Chondrocyte (in vitro differentiated cells): Measurements from ENCODE around the gene TYW1. TPM values are rescaled to one million over a fixed set of nuclear protein-coding genes. Genes with fewer than 3 reads are reported as not detected.
"Not testable (repeated sequence)": the region's sequence is repeated elsewhere in the genome, so short reads cannot be mapped to it uniquely, and the experiment has no call there.

ENCODE experiments used
- DNase-seq: peaks from one replicate; pipeline ENCODE4 v3.0.0; 2021; ENCODE audit warnings: mixed read lengths, low spot score
- H3K27ac Mint-ChIP-seq: one replicate; pipeline ENCODE4 v1.8.0; 2021; ENCODE audit warnings: mild to moderate bottlenecking, moderate library complexity, mixed read lengths; ENCODE audit not compliant: unreplicated experiment
- H3K27me3 Mint-ChIP-seq: 2 replicates; pipeline ENCODE4 v1.8.0; 2021; ENCODE audit warnings: low read depth, mixed read lengths
- H3K36me3 Mint-ChIP-seq: 2 replicates; pipeline ENCODE4 v1.8.0; 2021; ENCODE audit warnings: low read depth, mixed read lengths
- H3K4me1 Mint-ChIP-seq: 2 replicates; pipeline ENCODE4 v1.8.0; 2021; ENCODE audit warnings: low read depth, mild to moderate bottlenecking, mixed read lengths
- H3K4me3 Mint-ChIP-seq: one replicate; pipeline ENCODE4 v1.8.0; 2021; ENCODE audit warnings: mild to moderate bottlenecking, moderate library complexity, mixed read lengths; ENCODE audit not compliant: unreplicated experiment
- H3K9me3 Mint-ChIP-seq: 2 replicates; pipeline ENCODE4 v1.8.0; 2021; ENCODE audit warnings: low read depth, mixed read lengths
- total RNA-seq: library from RNA; stranded (reverse); gene quantifications from 3 replicates; pipeline ENCODE4 v1.2.1, GENCODE V29; 2021
- TF ChIP-seq, protein P1 (sequence below): fragments of 200-600 bp; sonication (generic); IDR thresholded peaks from 2 replicates; pipeline ENCODE4 v1.5.0; 2021; ENCODE audit warnings: antibody characterized with exemption, mild to moderate bottlenecking, moderate library complexity

Gene TYW1
- total RNA-seq, 1 donor from 2014 or later: 12.5 TPM

DNA sequence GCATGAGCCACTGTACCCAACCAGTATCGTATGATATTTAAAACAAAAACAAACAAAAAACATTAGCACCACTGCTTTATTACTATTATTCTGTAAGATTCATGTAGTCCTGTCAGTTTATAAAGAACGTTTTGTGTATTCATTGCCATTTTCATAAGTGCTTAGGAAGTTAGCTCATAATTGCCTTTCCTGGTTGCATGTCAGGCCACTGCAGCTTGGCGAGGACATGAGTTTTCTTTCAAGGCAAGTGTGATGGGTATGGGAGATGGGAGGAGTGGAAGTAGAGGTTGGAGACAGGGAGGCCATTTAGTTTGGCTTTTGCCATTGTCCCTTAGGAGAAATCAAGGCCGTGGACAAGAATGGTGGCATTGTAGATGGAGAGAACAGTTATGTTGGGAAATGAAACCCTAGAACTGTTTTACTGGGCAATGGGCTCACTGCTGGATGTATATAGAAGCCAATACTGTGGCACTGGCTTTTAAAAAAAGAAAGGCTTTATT is 48.9 kb downstream of the TYW1 start:
- H3K27ac Mint-ChIP-seq: no peak overlapping the region

DNA sequence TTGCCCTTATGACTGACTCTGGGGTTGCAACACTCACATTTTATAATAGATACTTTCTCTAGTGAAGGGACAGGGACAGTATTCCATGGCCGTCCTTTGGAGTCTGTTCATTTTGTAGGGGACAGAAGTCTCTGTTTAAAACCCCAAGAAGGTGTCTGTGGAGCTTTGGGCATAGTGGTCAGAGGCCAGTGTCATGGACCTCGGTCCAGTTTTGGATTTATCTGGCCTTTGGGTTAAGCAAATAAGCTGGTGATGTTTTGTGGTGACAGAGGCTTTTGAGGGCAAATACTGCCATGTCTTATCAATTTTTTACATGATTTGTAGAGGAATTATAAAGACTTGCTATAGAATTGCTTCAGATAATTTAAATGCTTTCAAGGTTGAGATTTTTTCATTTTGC is 50.2 kb downstream of the TYW1 start:
- peaks cover 16% of the 10 kb centered on the region for H3K4me1 Mint-ChIP-seq
- H3K27me3 Mint-ChIP-seq: not testable (repeated sequence)

More for the DNA sequence above, 48.9 kb downstream of the TYW1 start:
- Mint-ChIP-seq H3K9me3 (no peaks in the 10 kb centered on the region), H3K4me1 (peaks cover 20% of the 10 kb centered on the region), H3K36me3 (peaks cover 1% of the 10 kb centered on the region), H3K27me3 (no peaks in the 10 kb centered on the region), H3K4me3 (no peak overlapping the region)
- TF ChIP-seq, protein P1, sequence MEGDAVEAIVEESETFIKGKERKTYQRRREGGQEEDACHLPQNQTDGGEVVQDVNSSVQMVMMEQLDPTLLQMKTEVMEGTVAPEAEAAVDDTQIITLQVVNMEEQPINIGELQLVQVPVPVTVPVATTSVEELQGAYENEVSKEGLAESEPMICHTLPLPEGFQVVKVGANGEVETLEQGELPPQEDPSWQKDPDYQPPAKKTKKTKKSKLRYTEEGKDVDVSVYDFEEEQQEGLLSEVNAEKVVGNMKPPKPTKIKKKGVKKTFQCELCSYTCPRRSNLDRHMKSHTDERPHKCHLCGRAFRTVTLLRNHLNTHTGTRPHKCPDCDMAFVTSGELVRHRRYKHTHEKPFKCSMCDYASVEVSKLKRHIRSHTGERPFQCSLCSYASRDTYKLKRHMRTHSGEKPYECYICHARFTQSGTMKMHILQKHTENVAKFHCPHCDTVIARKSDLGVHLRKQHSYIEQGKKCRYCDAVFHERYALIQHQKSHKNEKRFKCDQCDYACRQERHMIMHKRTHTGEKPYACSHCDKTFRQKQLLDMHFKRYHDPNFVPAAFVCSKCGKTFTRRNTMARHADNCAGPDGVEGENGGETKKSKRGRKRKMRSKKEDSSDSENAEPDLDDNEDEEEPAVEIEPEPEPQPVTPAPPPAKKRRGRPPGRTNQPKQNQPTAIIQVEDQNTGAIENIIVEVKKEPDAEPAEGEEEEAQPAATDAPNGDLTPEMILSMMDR: no peak
- DNase-seq: no peak

DNA sequence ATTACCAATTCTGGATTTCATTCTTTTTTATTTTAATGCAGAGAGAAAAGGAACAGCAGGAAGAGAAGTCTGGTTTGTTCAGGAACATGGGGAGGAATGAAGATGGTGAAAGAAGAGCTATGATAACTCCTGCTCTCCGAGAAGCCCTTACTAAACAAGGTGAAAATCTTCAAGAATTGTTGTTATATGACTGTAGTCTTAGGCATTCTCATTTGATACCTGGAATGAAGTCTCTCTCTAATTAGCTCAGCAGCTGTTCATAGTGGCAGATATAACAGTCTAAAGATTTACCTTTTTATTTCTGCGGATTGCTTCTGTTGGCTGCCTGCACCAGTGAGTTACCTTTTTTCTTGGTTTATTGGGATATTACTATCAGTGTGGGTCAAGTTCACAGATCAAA is 53.3 kb downstream of the TYW1 start:
- DNase-seq, H3K4me1 Mint-ChIP-seq, H3K27ac Mint-ChIP-seq, H3K4me3 Mint-ChIP-seq, H3K27me3 Mint-ChIP-seq, H3K9me3 Mint-ChIP-seq: not testable (repeated sequence)
- peaks cover 16% of the 10 kb centered on the region for H3K36me3 Mint-ChIP-seq

More for the DNA sequence above, 50.2 kb downstream of the TYW1 start:
- not testable (repeated sequence) for H3K27ac Mint-ChIP-seq, H3K4me3 Mint-ChIP-seq, H3K9me3 Mint-ChIP-seq, DNase-seq, H3K36me3 Mint-ChIP-seq

DNA sequence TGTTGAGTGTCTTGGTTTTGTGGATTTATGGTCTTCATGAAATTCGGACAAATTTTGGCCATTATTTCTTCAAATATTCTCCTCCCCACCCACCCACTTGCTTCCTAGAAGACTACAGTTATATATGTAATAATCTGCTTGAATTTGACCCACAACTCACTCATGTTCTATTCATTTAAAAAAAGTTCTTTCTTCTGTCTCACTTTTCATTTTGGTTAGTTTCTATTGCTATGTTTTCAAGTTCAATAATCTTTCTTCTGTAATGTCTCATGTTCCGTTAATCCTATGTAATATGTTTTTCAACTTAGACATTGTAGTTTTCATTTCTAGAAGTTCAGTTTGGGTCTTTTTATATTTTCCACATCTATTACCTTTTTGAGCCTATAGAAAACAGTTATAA is 55.5 kb downstream of the TYW1 start:
- peaks cover 16% of the 10 kb centered on the region for H3K36me3 Mint-ChIP-seq
- H3K4me1 Mint-ChIP-seq, H3K9me3 Mint-ChIP-seq, H3K4me3 Mint-ChIP-seq, H3K27me3 Mint-ChIP-seq, DNase-seq, H3K27ac Mint-ChIP-seq: not testable (repeated sequence)

DNA sequence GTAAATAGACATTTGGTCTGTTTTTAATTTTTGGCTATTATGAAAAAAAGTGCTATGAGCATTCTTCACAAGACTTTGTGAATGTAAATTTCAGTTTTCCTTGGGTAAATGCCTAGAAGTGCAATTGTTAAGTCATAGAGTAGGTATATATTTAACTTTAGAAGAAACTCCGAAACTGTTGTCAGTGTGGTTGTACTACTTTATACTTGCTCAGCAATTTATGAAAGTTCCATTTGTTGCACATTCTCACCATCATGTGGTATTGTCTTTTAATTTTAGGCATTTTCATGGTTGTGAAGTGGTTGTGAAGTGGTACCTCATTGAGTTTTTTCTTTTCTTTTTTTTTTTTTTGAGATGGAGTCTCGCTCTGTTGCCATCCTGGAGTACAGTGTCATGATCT is 60.0 kb downstream of the TYW1 start:
- Mint-ChIP-seq H3K27ac (no peak overlapping the region), H3K4me3 (no peak overlapping the region), H3K4me1 (no peaks in the 10 kb centered on the region), H3K36me3 (peaks cover 13% of the 10 kb centered on the region), H3K27me3 (no peaks in the 10 kb centered on the region), H3K9me3 (peaks cover 6% of the 10 kb centered on the region)
- no peak for DNase-seq
- TF ChIP-seq, protein P1: no peak

DNA sequence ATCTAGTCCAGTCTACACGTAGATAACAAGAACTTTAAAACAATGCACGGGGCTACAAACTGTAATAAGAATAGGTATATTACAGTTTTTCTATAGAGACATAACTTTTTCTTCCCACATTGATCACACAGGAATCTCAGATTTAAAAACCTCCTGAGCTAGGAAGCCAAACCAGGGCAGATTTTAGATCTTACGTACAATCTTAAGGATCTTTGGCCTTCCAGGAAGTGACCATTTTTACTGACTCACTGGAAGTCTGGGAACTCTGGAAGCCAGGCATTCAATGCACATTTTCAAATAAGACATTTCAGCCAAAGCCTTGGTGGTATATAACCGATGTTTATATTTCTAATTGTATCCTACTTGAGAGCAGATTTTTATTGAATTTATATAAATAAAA is 64.7 kb downstream of the TYW1 start:
- H3K36me3 Mint-ChIP-seq: peaks cover 21% of the 10 kb centered on the region
- H3K9me3 Mint-ChIP-seq, H3K4me1 Mint-ChIP-seq, DNase-seq, H3K27ac Mint-ChIP-seq, H3K4me3 Mint-ChIP-seq, H3K27me3 Mint-ChIP-seq: not testable (repeated sequence)

DNA sequence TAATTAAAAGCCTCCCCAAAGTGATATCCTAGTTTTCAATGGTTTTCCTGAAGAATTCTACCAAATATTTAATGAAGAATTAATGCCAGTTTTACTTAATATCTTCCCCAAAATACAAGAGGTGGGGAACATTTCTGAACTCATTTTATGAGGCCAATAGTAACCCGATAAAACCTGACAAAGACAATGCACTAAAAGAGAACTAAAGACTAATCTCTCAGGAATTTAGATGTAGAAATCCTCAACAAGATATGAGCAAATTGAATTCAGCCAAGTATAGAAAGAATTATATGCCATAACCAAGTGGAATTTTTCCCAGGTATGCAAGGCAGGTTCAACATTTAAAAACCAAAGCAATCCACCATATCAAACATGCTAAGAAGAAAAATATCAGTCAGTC is 66.2 kb downstream of the TYW1 start:
- not testable (repeated sequence) for H3K27ac Mint-ChIP-seq, H3K4me1 Mint-ChIP-seq, H3K27me3 Mint-ChIP-seq, DNase-seq, H3K9me3 Mint-ChIP-seq, H3K4me3 Mint-ChIP-seq
- peaks cover 26% of the 10 kb centered on the region for H3K36me3 Mint-ChIP-seq

DNA sequence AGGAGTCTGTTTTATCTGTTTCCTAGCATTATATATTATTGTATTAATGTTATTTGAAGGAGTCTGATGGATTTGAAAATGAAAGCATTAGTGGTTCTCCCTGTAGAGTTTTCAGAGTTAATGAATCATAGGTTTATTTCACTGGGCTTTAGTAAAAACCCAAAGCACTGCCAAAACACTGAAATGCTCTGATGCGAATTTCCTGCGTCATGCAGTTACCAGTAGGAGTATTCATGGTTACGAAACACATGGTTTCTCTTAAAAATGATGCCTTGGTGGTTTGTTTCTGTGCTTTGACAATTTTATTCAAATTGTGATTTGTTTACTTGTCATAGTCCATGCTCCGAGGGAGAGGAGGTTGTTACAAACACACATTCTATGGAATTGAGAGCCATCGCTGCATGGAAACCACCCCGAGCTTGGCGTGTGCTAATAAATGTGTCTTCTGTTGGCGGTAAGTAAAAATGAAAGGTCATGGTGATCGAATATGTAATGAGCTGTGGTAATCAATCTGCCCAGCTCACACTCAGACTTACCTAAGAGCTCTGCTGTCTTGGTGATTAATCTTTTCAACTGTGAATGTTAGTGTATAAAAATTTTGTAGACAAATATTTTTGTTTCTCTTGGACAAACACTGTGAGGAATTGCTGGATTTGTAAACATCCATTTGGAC is 70.5 kb downstream of the TYW1 start:
- H3K4me3 Mint-ChIP-seq, H3K27me3 Mint-ChIP-seq, DNase-seq, H3K27ac Mint-ChIP-seq, H3K4me1 Mint-ChIP-seq: not testable (repeated sequence)
- Mint-ChIP-seq H3K36me3 (peaks cover 36% of the 10 kb centered on the region), H3K9me3 (peaks cover 15% of the 10 kb centered on the region)

DNA sequence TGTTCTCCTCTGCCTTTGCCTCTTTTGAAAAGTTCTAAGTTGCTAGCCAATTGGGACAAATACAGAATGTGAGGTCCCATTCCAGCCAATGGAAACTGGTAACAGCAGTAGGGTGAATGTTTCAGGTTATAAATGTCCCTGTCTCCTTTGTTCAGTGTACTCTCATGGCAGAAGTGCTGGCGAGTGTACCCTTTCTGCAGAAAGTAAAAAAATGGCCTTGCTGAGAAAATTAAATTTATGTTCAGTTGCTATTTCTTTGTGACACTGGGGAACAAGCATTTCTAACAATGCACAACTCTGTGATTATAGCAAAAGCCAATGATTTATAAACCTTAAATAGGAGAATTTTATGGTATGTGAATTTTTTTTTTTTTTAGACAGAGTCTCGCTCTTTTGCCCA is 79.5 kb downstream of the TYW1 start:
- H3K4me3 Mint-ChIP-seq, H3K4me1 Mint-ChIP-seq, H3K27me3 Mint-ChIP-seq, DNase-seq, H3K27ac Mint-ChIP-seq: not testable (repeated sequence)
- peaks cover 32% of the 10 kb centered on the region for H3K9me3 Mint-ChIP-seq
- peaks cover 35% of the 10 kb centered on the region for H3K36me3 Mint-ChIP-seq

DNA sequence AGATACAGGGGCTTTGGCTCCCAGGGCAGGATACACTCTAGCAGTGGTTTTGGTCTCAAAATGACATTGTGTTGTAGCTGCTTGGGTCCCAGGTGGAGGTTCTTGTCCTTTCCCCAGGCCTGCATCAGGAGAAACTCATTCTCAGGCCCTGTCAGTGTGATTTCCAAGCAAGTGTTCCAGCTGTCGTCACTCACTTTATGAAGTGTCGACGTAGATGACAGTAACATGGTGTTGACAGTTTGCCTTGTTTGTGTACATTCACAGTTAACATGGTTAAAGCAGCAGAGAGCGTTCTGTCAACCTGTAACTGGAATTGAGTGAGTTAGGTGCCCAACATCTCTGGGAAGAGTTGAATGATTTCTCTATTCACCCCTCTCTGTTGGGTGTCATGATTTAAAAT is 86.2 kb downstream of the TYW1 start:
- H3K27ac Mint-ChIP-seq, DNase-seq, H3K4me3 Mint-ChIP-seq, H3K27me3 Mint-ChIP-seq, H3K4me1 Mint-ChIP-seq: not testable (repeated sequence)
- H3K36me3 Mint-ChIP-seq: peaks cover 22% of the 10 kb centered on the region
- H3K9me3 Mint-ChIP-seq: peaks cover 19% of the 10 kb centered on the region

DNA sequence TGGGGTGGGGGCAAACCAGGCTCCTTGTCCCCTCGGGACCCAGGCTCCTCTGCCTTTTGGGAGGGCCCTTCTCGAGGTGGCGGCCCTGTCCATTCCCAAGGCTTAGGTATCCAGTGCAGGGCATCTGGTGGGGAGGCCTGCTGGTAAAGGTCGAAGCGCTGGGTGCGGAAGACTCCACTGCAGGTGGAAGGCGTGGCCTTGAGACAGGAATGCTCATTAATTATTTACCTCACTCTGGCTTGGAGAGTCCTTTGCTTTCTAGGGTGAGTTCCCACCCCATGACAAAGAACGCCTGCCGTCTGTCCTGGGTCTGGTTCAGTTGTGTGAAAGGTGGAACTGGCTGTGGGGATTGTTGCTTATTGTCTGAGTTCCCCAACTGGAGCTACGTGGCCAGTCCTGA is 92.6 kb downstream of the TYW1 start:
- H3K27me3 Mint-ChIP-seq, H3K9me3 Mint-ChIP-seq, DNase-seq, H3K27ac Mint-ChIP-seq, H3K4me3 Mint-ChIP-seq, H3K4me1 Mint-ChIP-seq: not testable (repeated sequence)
- peaks cover 10% of the 10 kb centered on the region for H3K36me3 Mint-ChIP-seq
